ENCODE data around the gene STAU1.

Gene STAU1

GRCh38 chr20:49146442-49147225 is 41.5 kb downstream of the STAU1 start:
- no peak overlapping the region for H2AFZ ChIP-seq (ENCODE audit: low read depth)
- H3K4me1 ChIP-seq (ENCODE audit: low read depth, poor library complexity, severe bottlenecking): peaks cover under 1% of the 10 kb centered on the region
- no peak overlapping the region for H3K4me2 ChIP-seq
- H3K27ac ChIP-seq: no peak overlapping the region
- H4K20me1 ChIP-seq (ENCODE audit: insufficient read depth): no peaks in the 10 kb centered on the region
- no peaks in the 10 kb centered on the region for H3K79me2 ChIP-seq (ENCODE audit: insufficient read depth, low read depth)
- H3K4me3 ChIP-seq (IDR thresholded peaks at IDR 0.05; ENCODE audit: insufficient read depth, low read depth, low read length): no peak overlapping the region
- no peaks in the 10 kb centered on the region for H3K27me3 ChIP-seq (ENCODE audit: insufficient read depth, low read depth)
- H3K36me3 ChIP-seq (ENCODE audit: insufficient read depth): peaks cover 2% of the 10 kb centered on the region; the same call in 1 of the 2 replicates
- no peak overlapping the region for H3K9ac ChIP-seq
- no peak for TF ChIP-seq CTCF (conservative IDR thresholded peaks at IDR 0.05; ENCODE audit: low read depth, low read length)

- Histone ChIP-seq H3K79me2 (ENCODE audit: insufficient read depth, low read depth) (no peaks in the 10 kb centered on the region), H3K36me3 (ENCODE audit: insufficient read depth) (no peaks in the 10 kb centered on the region), H3K27me3 (ENCODE audit: insufficient read depth, low read depth) (no peaks in the 10 kb centered on the region)
These were observed 47.3 kb downstream of the STAU1 start for GRCh38 chr20:49140834-49141233.

GRCh38 chr20:49140411-49140810 is 47.7 kb downstream of the STAU1 start:
- Histone ChIP-seq H3K4me3 (IDR thresholded peaks at IDR 0.05; ENCODE audit: insufficient read depth, low read depth, low read length) (no peak overlapping the region), H3K27me3 (ENCODE audit: insufficient read depth, low read depth) (no peaks in the 10 kb centered on the region), H3K27ac (no peak overlapping the region), H3K9ac (no peak overlapping the region), H3K4me2 (no peak overlapping the region), H3K36me3 (ENCODE audit: insufficient read depth) (no peaks in the 10 kb centered on the region), H2AFZ (ENCODE audit: low read depth) (no peak overlapping the region), H3K4me1 (ENCODE audit: low read depth, poor library complexity, severe bottlenecking) (peaks cover 16% of the 10 kb centered on the region), H3K79me2 (ENCODE audit: insufficient read depth, low read depth) (no peaks in the 10 kb centered on the region), H4K20me1 (ENCODE audit: insufficient read depth) (no peaks in the 10 kb centered on the region)
- TF ChIP-seq CTCF (conservative IDR thresholded peaks at IDR 0.05; ENCODE audit: low read depth, low read length): no peak

More at GRCh38 chr20:49140834-49141233, 47.3 kb downstream of the STAU1 start:
- Histone ChIP-seq H3K27ac (no peak overlapping the region), H2AFZ (ENCODE audit: low read depth) (no peak overlapping the region), H3K4me3 (IDR thresholded peaks at IDR 0.05; ENCODE audit: insufficient read depth, low read depth, low read length) (no peak overlapping the region), H3K4me1 (ENCODE audit: low read depth, poor library complexity, severe bottlenecking) (peaks cover 16% of the 10 kb centered on the region), H3K4me2 (no peak overlapping the region), H4K20me1 (ENCODE audit: insufficient read depth) (no peaks in the 10 kb centered on the region), H3K9ac (no peak overlapping the region)
- no peak for TF ChIP-seq CTCF (conservative IDR thresholded peaks at IDR 0.05; ENCODE audit: low read depth, low read length)

- no peak for TF ChIP-seq CTCF (conservative IDR thresholded peaks at IDR 0.05; ENCODE audit: low read depth, low read length)
- no peaks in the 10 kb centered on the region for H3K27me3 ChIP-seq (ENCODE audit: insufficient read depth, low read depth)
These were observed 49.7 kb downstream of the STAU1 start for GRCh38 chr20:49138431-49138830.

More at GRCh38 chr20:49138431-49138830, 49.7 kb downstream of the STAU1 start:
- Histone ChIP-seq H3K27ac (no peak overlapping the region), H3K4me1 (ENCODE audit: low read depth, poor library complexity, severe bottlenecking) (peaks cover 16% of the 10 kb centered on the region), H3K36me3 (ENCODE audit: insufficient read depth) (no peaks in the 10 kb centered on the region), H3K79me2 (ENCODE audit: insufficient read depth, low read depth) (no peaks in the 10 kb centered on the region), H2AFZ (ENCODE audit: low read depth) (no peak overlapping the region), H3K9ac (no peak overlapping the region), H4K20me1 (ENCODE audit: insufficient read depth) (no peaks in the 10 kb centered on the region), H3K4me3 (IDR thresholded peaks at IDR 0.05; ENCODE audit: insufficient read depth, low read depth, low read length) (no peak overlapping the region), H3K4me2 (no peak overlapping the region)
